GM21423 (cell line): Measurements from ENCODE around the gene MYOT.

ENCODE experiments used
- ATAC-seq: cut with Tn5 transposase; IDR thresholded peaks from one replicate; pipeline ENCODE4 v1.9.1; 2021; ENCODE audit warnings: mild to moderate bottlenecking, moderate library complexity; ENCODE audit not compliant: unreplicated experiment

MYOT gene

DNA sequence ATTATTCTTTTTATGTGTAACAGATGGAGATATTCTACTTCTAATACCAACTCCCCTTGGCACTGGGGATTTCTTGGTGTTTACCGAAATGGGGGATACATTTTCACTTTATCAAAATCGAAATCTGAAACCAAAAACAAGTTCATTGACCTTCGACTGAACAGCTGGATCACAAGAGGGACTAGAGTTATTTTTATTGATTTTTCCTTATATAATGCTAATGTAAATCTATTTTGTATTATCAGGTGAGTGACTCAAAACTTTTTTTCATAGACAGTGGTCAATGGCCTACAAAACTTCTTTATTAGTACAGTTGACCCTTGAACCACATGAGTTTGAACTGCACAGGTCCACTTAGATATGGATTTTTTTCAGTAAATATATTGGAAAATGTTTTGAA, 31.8 kb downstream of the MYOT start:
- no peak for ATAC-seq

DNA sequence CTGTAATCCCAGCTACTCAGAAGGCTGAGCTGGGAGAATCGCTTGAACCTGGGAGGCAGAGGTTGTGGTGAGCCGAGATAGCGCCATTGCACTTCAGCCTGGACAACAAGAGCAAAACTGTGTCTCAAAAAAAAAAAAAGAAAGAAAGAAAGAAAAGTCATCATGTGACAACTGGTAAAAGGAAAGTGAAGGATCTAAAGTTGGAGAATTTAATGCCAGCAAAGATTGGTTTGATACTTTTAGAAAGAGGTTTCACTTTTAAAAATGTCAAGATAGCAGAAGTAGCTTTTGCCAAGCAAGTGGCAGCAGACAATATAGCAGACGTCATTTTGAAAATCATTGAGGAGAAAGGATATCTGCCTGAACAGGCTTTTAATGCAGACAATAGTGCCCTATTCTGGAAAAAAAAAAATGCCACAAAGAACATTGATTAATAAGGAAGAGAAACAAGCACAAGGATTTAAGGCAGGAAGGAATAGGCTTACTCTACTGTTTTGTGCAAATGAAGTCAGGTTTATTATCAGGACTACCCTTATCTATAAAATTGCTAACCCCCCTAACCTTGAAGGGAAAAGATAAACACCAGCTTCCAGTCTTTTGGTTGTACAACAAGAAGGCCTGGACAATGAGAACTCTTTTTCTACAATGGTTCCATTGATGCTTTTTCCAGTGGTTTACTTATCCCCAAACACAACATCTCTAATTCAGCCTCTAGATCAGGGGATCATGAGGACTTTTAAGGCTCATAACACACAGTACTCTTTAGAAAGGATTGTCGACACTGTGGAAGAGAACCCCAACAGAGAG, 33.6 kb downstream of the MYOT start:
- no peak for ATAC-seq

DNA sequence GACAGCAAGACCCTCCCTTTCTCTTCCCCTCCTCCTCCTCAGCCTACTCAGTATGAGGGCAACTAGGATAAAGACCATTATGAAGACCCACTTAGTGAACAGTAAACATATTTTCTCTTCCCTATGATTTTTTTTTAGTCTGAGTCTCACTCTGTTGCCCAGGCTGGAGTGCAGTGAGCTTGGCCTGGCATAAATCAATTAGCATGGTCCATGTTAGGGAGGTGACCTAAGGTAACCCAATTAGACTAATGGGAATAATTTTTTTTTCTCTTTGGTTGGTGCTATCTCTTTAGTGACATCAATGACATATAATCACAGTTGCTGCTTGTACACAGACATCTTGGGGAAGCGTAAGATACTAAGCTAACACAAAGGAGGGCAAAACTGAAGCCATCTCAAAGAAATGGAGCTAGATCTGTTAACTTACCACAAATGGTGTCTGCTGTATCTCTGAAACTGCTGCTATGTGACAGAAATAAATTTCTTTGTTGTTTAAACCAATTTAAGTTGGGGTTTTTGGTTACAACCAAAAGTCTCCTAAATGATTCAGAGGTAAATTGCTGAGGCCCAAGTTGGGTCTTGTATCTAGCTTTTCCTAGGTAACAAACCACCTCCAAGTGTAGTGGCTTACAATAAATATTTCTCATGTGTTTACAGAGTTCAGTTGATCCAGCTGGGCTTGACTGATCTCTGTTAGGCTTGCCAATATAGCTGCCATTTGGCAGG, 34.9 kb downstream of the MYOT start:
- no peak for ATAC-seq

DNA sequence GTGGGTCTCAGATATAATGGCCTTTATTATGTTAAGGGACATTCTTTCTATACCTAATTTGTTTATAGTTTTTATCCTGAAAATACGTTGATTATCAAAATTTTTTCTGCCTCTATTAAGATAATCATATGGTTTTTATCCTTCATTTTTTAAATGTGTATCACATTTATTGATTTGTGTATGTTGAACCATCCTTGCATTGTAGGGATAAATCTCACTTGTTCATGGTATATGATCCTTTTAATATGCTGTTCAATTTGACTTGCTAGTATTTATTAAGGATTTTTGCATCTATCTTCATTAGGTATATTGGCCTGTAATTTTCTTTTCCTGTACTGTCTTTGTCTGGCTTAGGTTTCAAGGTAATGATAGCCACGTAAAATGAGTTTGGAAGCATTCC, 47.1 kb downstream of the MYOT start:
- ATAC-seq = no peak

DNA sequence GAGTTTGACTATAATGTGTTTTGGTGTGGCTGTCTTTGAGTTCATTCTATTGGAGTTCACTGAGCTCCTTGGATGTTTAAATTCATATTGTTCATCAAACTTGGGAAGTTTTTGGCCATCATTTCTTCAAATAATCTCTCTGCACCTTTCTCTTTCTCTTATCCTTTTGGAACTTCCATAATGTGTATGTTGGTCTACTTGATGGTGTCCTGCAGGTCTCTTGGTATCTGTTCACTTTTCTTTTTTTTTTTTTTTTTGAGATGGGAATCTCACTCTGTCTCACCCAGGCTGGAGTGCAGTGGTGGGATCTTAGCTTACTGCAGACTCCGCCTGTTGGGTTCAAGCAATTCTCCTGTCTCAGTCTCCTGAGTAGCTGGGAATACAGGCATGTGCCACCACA, 49.3 kb downstream of the MYOT start:
- no peak for ATAC-seq

DNA sequence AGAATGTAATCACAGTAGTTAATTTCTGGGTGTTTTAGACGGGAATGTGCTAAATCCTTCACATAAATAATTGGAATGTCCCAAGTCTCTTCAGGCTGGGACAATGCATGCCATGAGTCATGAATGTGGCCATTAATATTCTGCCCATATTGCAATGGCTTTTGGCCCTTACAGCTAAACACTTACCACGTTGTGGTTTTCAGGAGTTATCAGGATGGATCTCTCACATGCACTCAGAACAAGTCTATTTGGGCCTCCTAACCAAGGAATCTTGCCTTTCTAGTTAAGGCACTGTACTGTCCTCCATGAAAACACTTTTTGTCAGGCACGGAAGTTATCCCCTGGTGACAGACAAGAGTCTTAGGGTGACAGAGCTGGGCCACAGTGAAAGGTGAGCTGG, 54.3 kb downstream of the MYOT start:
- no peak for ATAC-seq

DNA sequence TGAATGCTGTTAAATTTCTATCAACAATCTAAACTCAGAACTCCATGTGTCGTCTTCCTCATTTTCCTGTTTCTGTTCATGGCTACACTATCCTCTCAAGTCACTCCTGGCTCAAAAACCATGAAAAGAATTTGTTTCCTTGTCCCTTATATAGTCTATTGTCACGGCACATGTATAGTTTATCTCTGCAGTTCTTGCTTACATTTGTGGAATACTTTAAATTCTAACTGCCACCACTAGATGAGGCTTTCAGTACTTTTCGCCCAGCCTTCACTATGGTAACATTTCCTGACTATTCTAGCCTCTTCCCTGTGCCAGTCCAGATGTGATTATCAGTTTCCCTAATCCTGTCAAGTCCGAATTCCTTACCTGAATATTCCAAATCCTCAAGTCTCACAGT, 56.2 kb downstream of the MYOT start:
- ATAC-seq = no peak

DNA sequence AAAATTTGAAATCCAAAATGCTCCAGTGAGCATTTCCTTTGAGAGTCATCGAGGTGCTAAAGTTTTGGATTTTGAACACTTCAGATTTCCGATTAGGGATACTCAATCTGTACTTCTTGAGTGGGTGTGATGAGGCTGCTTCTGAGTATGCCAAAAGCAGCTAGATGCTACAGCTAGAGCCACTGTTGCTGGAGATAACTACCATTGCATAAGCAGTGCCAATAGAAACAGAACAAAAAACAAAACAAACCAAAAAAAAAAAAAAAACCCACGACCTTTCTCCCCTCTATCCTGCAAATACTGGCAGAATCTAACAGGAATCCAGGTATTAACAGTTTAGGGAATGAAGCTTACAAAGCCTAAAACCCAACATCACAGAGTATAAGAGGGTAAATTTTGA, 65.1 kb downstream of the MYOT start:
- ATAC-seq = no peak

DNA sequence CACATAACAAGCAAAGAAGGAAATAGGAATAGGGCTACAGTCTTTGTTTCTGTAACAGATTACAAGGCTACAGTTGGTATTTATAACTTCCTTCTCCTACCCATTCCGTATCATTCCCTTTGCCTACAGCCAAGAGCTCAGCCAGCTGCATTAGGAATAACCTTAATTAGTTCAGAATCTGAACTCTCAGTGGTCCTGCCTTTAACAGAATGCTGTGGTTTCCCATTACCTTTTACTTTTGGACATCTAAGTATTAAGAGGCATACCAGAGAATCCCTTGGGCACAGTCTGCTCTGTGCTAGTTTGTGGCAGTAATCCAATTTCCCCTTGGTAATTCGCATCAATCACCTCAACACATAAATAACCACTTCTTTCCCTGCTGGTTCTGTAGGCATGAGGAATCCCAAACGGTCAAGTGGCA, 65.8 kb downstream of the MYOT start:
- ATAC-seq = no peak

DNA sequence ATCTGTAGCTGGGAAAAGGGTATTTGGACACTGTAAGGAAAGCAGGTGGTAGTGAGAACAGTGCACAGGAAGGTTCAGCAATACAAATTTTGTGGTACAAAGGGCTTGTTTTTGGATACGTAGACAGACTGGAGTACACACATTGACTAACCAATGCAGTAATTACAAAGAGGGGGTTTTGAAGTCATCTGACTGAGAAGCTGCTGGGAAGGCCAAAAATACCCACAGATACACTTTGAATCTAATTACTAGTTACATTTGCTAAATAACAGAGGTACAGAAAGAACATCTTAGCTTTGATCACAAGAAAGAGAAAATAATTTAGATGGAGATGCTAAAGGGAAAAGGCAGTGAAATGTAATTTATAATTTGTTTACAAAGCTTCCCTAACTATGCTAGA, 67.5 kb downstream of the MYOT start:
- ATAC-seq = peak; percentile 37

DNA sequence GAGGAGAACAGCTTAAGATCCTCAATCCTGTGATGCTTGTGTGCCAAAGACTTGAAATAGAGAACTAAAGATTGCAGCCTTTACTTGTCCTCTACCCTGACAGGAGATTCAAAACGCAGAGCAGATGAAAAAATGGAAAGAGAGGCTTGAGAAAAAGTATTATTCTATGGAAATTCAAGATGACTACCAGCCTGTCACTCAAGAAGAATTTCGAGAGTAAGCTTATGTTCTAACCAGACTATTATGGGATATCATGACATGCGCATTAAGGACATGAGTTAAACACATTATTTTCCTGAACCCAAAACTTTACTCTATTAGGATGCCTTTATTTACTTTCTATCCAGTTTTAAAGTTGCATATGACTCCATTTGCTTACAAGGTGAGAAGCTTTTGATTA, 68.0 kb downstream of the MYOT start:
- no peak for ATAC-seq
